Islet precursor cell (in vitro differentiated cells): Measurements from ENCODE around the gene SLC34A3.

ENCODE experiments used
- DNase-seq: peaks from one replicate; pipeline ENCODE4 v3.0.0-alpha.2; 2018

Gene SLC34A3

DNA sequence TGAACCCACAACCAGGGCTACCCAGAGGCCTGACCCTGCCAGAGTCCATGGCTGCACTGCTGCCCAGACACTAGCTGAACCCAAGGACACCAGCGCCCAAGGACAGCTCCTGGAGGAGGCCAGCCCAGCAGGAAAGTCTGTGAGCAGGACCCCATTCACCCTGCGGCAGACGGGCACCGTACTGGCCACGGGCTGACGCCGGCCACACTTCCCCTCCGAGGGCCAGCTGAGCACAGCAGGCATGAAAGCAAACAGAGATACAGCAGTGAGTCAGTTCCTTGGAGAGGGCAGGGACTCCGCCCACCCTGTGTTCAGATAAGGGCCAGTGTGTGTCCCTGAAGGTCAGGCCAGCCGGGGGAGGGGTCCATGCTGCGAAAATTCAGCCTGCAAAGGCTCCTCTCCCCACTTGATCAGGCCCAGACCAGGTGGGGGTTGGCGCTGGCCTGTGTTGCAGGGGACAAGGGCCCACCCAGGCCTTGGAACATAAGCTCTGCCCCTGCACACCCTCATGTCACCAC, 11.9 kb upstream of the SLC34A3 start:
- peak; percentile 84 for DNase-seq

DNA sequence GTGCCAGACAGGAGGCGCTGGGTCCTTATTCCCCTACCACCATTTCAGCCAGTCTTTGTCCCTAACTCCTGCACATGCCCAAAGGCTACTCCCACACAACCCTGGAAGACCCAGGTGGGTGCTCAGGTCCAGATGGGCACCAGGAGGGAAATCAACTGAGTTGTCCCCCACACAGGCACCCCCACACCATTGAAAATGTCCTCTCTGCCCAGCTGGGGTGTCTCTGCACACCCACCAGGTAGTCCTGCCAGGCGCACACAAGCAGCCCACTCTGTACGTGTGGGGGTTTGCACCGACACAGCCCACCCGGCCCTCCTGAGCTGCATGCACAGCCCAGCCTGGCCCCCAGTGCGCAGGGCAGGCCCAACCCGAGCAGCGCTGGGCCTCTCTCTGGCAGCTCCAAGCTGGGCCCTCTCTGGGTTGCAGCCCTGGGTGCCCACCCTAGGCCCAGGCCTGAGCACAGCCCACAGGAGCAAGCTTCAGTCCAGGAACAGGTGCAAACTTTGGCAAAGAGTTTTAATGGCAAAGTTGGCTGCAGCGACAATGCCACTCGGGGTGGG, 10.9 kb upstream of the SLC34A3 start:
- no peak for DNase-seq

DNA sequence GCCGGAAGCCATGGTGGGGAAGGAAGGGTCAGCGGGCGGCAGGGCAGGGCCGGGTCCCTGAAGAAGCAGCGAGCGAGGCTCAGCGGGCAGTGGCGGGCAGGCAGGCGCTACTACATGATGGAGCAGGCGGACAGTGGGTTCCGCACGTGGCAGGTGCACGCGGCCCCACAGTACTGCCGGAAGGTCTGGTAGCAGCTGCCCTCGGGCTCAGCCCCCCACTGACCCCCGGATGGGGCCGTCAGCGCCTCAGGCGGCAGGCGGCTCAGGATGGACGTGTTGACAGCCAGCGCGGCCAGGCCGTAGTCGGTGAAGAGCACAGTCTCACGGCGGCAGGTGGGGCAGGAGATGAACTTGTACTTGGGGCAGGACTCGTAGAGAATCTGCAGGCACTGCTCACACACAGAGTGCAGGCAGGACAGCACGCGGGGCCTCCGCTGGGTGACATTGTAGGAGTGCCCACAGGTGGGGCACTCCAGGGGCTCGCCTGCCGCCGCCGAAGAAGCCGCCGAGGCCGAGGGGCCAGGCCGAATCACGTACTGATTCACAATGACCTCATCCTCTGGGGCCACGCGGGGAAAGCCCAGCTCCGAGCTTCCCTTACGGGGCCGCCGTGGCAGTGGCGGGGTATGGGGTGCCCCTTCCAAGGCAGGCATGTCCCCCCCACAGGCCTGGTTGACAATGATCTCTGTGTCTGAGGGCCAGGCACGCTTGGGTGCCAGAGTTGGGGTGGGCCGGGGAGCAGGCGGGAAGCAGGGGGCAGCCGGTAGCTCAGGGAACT, 10.2 kb upstream of the SLC34A3 start:
- DNase-seq = no peak

DNA sequence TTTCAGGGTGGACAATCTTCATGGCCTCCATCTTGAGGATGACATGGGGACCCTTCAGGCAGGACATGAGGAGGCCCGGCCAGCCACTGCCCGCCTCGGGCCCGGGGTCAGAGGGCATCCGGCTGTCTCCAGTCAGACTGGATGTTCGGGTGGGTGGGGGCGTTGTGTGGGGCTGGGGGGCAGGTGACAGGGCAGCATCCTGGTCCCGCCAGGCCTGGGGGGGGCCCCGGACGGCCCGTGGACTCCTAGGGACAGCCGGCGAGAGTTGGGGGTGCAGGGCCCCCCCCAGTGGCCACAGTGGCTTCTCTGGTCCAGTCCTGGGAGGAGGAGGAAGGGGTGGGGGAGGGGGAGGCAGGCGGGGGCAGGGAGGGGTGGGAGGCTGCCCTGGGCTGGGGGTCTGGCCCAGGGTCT, 9.6 kb upstream of the SLC34A3 start:
- no peak for DNase-seq

DNA sequence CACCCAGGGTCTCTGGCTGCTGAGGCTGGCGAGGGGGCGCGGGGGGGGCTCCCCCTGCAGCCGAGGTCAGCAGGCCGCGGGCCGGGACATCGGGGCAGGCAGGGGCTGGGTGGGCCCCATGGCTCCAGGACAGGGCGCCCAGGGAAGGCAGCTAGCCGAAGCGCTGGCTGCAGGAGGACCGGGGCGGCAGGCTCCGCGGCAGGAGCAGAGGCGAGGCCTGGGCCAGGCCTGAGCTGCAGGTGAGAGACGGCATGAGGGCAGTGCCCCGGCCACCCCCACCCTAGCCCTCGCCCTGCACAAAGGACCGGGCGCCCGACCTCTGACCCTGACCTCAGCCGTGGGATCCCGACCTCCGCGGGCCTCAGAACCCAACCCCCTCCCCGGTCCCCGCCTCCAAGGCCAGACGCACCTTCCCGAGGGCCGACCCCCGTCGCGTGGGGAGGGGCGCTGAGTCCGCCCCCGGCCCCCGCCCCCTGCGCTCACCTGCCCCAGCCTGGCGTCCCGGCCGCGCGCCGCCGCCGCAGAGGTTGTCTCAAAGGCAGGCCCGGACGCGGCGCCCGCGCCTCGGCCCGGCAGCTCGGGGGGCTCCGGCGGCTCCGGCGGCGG, 9.1 kb upstream of the SLC34A3 start:
- DNase-seq = no peak

DNA sequence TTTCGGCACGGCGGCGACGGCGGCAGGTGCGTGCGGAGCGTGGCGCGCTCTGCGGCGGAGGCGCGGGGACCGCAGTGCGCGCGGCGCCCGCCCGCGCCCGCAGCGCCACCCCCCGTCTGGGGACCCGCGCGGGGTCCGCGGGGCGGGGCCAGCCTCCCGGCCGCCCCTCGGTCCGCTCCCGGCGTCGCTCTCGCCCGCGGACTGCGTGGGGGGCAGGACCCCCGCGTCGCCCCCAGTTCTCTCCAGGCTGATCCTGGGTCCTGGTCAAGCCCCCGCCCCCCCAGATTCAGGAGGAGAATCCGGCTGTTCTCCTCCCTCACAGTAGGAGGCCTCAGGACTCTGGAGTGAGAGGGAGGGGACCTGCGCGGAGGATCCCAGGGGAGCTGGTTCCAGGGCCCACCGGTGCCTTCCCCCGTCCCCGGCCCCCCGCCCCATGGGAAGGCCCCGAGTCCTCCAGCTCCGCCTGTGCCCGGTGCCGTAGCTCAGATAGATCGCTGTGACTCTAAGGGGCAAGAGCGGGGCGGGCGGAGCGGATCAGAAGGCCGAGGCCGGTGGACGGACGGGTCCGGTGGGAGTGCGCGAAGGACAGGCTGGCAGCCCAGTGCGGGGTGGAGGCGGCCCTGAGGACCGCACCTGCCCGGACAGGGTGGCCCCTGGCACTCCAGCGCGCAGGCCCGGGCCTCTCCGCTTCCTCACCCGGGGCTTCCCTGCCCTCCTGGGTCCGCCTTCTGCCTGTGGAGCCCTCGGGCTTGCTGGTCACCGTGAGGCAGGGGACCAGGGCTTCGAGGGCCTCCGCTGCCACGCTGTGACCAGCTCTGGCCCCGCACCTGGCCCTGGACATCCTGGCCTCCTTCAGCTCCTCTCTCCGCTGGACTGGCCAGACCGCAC, 8.3 kb upstream of the SLC34A3 start, which contains the start of gene RNF208:
TSS of gene RNF208 (minus strand) at position 51 of the 888 bp plus-strand sequence. CDS start 1,028 bp downstream, outside the sequence.
- DNase-seq = no peak

DNA sequence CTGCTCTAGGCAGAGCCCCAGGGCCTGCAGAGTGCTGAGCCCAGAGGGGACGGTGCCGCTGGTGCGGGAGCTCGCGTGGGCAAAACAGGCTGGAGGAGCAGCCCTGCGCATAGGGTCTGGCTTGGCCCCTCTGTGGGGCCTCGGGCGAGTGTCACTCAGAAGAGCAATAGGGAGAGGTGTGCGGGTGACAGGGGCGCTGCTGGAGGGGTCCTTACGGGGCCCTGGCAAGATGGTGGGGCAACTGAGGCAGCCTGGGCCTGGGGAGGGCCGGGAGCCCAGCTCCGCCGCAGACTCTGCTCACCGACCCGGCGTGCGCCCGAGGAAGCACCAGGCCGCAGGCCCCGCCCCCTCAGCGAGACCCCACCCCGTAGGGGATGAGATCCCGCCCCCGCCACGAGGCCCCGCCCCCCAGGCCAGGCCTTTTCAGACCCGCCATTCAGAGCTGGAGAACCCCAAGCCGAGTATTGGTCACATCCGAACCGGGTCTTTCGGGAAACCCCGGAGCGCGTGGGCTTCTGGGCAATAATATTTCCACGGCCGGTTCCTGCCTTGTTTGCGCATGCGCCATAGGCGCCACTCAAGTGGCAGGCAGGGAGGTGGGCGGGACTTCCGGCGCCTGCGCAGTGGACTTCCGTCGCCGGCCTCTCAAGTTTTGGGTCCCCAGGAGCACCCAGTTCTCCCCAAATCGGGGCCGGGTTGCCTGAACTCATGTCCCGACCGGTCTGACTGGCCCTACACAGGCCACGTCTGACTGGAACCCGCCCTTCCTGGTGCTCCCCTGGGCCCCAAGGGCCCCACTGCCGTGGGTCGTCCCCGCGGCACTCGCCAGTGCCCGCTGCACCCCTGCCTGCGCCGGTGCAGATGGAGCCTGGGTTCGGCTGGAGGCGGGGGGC, 7.4 kb upstream of the SLC34A3 start:
- peak; percentile 98 for DNase-seq

DNA sequence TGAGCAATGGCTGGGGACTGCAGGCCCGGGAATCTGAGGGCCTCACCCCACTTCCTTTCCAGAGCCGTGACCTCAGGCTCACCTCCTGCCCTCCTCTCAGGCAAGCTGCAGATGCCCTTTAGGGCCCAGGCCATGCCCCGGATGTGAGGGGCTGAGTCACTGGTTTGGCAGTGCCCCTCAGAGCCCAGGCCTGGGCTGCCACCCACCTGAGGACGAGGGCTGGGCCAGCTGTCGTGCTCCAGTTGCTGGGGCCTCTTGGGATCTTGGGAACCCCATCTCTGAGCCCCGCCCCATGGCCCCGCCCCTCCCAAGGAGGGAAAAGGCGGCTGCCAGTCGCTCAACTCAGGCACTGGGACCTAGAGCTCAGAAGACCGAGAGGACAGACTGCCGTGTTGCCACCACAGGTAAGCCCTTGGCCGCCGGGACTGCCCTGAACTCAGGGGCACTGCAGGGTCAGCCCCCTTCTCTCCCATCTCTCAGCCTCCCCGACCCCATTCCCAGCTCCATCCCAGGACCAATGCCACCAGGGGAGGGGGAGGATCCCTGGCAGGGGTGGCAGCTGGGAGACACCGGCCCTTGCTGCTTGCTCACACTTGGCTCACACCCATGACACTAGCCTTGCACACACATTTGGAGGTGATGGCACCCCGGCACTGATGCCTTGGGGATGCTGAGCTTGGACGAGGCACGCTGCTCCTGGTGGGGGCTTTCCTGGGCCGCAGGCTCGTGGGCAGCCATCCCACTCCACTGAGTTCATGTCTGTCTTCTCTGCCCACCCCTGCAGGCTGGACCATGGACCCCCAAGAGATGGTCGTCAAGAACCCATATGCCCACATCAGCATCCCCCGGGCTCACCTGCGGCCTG, 5.6 kb upstream of the SLC34A3 start, which contains the start of gene CYSRT1:
TSS of gene CYSRT1 (plus strand) at position 345 of the 865 bp plus-strand sequence. CDS start at position 793, 448 bp downstream.
- no peak for DNase-seq

DNA sequence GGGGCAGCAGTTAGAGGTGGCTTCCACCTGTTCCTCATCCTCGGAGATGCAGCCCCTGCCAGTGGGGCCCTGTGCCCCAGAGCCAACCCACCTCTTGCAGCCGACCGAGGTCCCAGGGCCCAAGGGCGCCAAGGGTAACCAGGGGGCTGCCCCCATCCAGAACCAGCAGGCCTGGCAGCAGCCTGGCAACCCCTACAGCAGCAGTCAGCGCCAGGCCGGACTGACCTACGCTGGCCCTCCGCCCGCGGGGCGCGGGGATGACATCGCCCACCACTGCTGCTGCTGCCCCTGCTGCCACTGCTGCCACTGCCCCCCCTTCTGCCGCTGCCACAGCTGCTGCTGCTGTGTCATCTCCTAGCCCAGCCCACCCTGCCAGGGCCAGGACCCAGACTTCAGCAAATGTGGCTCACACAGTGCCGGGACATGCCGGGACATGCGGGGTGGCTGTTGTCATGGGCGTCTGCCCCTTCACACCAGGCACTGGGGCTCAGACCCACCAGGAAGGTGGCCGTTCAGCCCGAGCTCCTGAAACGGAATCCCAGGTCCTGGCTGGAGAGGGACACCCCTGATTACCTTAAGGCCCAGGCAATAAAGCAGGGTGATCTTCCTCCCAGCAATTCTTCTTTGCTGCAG, 4.9 kb upstream of the SLC34A3 start:
- no peak for DNase-seq

DNA sequence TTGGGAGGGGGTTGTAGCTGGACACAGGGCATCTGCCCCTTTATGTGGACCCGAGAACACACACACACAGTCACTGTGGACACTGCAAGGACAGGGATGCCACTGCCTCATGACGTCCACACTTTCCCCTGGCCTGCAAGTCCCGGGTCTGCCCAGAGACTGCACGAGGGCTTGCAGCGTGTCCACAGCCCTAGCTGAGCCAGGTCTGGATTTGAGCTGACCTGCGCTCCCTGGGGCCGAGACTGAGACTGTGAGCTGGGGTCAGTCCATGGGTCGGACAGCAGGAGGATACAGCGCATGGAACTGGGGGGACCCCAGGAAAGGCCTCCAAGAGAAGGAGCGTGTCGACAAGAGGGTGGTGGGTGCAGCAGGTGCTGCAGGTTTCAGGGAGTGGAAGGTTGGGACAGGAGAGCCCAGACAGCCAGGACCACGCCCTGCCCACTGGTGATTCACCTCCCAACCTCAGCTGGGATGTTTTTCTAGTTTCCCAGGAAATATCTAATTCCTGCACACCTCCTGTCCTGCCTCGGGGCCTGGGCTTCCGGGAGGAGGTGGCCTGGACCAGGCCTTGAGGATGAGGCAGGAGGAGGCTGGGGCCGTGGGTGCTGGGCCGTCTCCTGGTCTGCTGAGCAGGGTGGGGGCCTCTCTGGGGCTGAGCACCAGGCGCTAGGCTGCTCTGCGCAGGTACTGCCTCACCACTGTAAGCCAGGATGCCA, 4.2 kb upstream of the SLC34A3 start:
- DNase-seq = peak; percentile 82

DNA sequence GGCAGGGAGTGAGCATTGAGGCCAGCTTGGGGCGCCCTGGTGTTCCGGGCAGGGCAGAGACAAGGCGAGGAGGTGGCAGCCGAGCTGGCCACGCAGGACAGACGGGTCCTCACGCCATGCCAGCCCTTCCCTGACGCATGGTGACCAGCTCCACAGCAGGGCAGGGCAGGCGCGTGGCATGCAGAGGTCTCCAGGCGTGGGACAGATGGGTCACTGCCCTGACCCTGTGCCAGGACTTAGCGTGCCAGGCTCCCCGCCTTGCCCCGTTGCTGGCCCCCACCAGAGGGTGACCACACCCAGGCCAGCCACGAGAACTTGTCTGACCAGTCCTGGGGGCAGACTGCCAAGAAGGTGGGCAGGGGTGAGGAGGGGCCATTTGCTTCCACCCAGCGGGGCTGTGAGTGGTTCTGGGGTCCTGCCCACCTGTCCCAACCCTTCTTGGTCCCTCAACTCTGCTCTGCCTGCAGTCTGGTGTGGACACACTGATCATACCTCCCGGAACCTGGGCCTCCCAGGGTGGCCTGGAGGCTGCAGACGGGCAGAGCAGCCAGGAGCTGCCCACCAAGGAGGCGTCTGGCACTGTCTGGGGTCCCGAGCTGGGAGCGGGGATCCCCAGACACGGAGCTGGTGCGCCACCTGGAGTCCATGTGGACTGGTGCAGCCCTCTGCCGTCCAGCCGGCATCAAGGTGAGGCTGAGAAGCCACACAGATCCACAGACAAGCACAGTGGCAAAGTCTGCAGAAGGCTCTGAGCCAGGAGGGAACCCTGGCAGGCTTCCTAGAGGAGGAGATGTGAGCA, 3.4 kb upstream of the SLC34A3 start, which contains the start of gene RNF224:
TSS of gene RNF224 (plus strand) at position 449 of the 799 bp plus-strand sequence. CDS start 834 bp downstream, outside the sequence.
- peak; percentile 90 for DNase-seq

DNA sequence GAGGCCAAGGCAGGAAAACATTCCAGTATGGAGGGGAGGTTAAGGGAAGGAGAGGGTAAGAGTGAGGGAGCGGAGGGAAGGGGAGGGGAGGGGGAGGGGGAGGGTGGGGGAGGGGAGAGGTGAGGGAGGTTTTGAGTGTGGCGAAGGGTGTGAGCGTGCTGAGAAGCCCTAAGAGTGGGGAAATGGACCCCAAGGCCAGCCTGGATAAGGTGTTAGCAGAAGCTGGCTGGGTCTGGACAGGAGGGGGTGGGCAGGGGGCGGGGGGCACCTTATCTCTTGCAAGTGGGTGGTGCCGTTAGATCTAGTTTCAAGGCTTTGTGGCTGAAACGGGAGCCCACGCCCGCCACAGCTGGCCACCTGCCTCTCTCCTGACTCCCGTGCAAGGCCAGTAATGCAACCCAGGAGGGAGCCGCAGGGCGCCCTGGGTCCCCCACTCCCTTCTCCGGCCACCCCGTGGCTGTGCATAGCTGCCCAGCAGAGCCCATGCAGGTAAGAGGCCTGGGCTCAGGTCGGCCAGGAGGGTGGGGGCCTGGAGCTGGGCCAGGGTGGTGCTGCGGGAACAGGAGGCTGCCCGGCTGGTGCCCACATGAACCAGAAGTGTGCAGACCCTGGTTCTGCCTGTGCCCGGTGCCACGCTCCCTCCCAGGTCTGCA, 2.7 kb upstream of the SLC34A3 start:
- no peak for DNase-seq

DNA sequence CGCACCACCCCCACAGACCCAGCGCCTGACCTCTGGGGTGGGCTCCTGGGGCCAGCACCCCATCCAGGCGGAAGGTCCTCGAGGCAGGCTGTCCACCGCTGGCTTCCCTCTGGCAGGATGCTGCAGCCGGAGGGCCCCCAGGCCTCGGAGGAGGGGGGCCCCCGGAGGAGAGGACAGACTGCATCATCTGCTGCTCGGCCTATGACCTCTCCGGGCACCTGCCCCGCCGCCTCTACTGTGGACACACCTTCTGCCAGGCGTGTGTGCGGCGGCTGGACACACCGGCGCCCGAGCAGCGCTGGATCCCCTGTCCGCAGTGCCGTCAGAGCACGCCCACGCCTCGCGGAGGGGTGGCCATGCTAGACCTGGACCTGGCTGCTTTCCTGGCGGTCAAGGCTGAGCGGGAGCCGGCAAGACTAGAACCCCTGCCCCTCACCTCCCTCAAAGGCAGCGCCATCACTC, 2.2 kb upstream of the SLC34A3 start:
- DNase-seq = no peak

DNA sequence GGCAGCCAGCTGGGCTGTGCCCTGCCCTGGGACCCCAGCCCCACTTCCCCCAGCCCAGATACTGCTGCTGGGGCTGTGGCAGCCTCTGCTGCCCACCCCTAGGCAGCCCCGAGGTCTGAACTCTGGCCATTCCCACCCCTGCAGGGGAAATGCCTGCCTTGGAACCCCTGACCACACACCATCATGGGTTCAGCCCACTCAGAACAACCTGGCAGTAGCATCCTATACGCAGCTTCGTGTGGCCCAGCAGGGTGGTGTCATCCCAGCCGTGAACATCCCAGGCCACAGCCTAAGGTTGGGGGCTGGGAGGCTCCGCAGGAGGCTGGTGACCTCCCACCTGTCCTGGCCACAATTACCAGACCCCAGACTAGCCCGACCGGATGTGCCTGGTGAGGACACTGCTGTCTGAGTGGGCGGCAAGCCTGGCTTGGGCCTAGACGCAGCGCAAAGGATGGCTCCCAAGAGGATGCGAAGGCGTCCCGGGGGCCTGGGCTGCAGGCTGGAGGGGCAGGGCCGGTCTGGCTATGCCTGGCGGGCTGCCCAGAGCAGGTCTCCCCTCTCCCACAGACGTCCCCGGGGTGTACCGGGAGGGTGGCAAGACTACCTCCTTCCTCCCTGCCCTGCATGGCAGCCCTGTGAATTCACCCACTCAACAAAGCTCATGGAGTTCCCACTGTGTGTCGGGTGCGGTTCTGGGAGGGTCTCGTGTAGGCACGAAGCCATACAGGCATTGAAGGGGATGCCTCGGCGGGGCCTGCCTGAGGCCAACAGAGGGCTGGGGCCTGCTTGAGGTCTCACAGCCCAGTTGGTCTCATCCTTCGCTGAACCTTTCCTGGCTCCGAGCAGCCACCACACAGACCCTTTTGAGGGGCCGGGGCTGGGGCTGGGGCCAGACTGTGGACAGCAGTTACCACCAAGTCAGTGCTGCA, 1.5 kb upstream of the SLC34A3 start:
- no peak for DNase-seq

DNA sequence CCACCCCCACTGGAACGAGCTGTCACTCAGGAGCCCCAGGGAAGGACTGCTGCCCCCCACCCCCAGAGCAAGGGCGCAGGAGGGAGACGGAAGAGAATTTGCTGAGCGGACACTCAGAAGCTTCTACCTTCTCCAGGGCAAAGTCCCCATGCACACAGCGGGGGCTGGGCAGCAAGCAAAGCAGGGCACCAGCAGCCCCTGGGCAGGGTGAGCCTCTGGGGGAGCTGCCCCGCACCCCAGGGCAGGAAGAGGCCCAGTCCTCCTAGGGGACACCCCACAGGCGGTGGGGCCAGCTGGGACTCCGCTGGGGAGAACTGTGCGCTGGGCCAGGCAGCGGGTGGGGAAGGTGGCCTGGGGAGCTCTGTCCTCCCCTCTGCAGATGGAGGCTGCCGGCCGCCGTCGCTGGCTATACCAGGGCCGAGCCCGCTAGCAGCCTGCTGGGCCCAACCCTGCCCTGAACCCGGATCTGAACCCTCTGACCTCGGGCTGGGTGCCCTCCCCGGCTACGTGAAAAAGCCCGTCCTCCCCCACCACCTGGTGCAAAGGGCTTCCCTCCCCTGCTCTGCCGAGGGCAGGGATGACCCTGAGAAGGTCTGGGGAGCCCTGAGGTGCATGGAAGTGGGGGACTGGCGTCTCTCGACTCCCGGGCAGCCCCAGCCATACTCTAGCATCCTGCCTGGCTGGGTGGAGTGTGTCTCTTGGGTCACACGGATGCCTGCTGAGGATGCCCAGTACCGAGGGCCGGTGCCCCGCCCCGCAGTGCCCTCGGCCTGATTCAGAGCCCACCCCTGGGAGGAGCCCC, 597 bp upstream of the SLC34A3 start:
- DNase-seq = no peak
